Ishikawa (cell line): ENCODE measurements around the gene SLC11A2.

ENCODE experiments used
- CREB1 ChIP-seq: IDR thresholded peaks from 2 replicates; pipeline ENCODE4 v1.6.1; 2012; ENCODE audit warnings: low read depth
- EP300 ChIP-seq: IDR thresholded peaks from 2 replicates; pipeline ENCODE4 v1.6.1; 2012; ENCODE audit warnings: borderline replicate concordance
- RAD21 ChIP-seq: IDR thresholded peaks from 2 replicates; pipeline ENCODE4 v1.6.1; 2012; ENCODE audit warnings: low read depth
- TAF1 ChIP-seq: IDR thresholded peaks from 2 replicates; pipeline ENCODE4 v1.6.1; 2012; ENCODE audit warnings: low read depth, mild to moderate bottlenecking
- TF ChIP-seq, protein P1 (sequence below): IDR thresholded peaks from 2 replicates; pipeline ENCODE4 v1.6.1; 2012

- TF ChIP-seq CREB1, result no peak
- no peak for TF ChIP-seq EP300
- TF ChIP-seq RAD21, result no peak
- TF ChIP-seq, protein P1, sequence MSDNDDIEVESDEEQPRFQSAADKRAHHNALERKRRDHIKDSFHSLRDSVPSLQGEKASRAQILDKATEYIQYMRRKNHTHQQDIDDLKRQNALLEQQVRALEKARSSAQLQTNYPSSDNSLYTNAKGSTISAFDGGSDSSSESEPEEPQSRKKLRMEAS, result no peak
- no peak for TF ChIP-seq TAF1
Measured at GRCh38 chr12:51062631-51063397, 36.6 kb upstream of the SLC11A2 start.
